ENCODE data around the gene MARCHF10.
A peak's percentile ranks its signal among the peaks of the same experiment; 100 is the strongest.
"Not testable (repeated sequence)": the region's sequence is repeated elsewhere in the genome, so short reads cannot be mapped to it uniquely, and the experiment has no call there.

MARCHF10 gene

DNA sequence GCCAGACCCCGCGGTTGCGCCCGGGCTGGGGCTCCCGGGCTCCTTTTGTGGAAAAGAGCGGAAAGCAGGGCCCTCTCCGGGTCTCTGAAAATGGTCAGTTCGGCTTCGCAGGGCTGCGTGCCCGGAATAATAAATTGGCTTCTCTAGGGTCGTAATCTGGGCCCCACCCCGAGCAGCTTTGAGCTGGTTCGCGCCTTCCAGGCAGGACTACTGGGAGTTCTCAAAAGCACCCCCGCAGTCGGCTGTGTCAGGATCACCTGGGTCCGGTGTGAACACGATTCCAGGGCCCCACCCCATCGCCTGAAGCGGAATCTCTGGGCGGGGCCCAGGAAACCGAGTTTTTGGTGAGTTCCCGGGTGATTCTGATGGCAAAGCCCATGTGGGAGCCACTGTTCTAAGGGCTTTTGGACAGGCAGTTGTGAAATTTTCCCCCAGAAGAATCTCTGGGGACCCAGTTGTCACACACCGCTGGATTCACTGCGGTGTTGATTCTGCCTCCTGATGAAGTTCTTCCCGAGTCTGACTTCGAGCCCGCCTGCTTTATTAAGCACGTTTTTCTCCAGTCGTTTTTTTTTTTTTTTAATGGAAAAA lies 103.6 kb downstream of the MARCHF10 start:
- TF ChIP-seq, protein P1, sequence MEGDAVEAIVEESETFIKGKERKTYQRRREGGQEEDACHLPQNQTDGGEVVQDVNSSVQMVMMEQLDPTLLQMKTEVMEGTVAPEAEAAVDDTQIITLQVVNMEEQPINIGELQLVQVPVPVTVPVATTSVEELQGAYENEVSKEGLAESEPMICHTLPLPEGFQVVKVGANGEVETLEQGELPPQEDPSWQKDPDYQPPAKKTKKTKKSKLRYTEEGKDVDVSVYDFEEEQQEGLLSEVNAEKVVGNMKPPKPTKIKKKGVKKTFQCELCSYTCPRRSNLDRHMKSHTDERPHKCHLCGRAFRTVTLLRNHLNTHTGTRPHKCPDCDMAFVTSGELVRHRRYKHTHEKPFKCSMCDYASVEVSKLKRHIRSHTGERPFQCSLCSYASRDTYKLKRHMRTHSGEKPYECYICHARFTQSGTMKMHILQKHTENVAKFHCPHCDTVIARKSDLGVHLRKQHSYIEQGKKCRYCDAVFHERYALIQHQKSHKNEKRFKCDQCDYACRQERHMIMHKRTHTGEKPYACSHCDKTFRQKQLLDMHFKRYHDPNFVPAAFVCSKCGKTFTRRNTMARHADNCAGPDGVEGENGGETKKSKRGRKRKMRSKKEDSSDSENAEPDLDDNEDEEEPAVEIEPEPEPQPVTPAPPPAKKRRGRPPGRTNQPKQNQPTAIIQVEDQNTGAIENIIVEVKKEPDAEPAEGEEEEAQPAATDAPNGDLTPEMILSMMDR (IDR thresholded peaks at IDR 0.05; ENCODE audit: borderline replicate concordance, control extremely low read depth, extremely low read depth, insufficient read depth, missing control alignments): no peak
- DNase-seq (ENCODE audit: low spot score): no peak
- in situ Hi-C loops (cut with MboI; ENCODE audit: low sequenced_read_pairs, unreplicated experiment): loop anchor here (10.0 kb wide), 1 partner anchor 270 kb away; no protein-coding TSS in a partner anchor

DNA sequence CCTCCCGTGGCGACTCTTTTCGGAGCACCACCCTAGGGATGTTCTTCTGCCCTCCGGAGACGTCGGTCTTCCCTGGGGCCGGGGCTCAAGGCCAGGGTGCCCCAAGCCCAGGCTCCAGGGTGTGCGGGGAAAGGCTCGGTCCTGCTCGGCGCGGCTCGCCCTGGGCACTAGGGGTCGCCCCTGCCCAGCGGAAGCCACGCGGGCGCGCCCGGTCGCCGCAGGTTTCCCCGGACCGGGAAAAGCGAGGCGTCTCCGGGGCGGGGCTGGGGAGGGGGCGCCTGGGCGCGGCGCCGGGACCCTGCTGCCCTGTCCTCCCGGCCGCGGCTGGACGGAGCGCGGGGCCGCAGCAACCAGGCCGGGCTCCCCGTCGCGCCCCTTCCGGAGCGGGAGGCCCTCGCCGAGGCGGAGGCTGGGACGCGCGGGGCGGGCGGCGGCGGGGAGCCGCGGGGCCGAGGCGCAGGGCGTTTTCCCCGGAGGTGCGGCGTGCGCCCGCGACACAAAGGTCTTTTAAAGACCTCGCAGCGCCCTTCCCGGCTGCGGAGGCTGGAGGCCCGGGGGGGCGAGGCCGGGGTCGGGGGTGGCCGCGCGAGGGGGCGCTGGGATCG lies 104.2 kb downstream of the MARCHF10 start:
- in situ Hi-C loops (cut with MboI; ENCODE audit: low sequenced_read_pairs, unreplicated experiment): loop anchor here (10.0 kb wide), 1 partner anchor 271 kb away; no protein-coding TSS in a partner anchor
- peak; percentile 86 for DNase-seq (ENCODE audit: low spot score)
- TF ChIP-seq, protein P1 (IDR thresholded peaks at IDR 0.05; ENCODE audit: borderline replicate concordance, control extremely low read depth, extremely low read depth, insufficient read depth, missing control alignments): peak; percentile 93

DNA sequence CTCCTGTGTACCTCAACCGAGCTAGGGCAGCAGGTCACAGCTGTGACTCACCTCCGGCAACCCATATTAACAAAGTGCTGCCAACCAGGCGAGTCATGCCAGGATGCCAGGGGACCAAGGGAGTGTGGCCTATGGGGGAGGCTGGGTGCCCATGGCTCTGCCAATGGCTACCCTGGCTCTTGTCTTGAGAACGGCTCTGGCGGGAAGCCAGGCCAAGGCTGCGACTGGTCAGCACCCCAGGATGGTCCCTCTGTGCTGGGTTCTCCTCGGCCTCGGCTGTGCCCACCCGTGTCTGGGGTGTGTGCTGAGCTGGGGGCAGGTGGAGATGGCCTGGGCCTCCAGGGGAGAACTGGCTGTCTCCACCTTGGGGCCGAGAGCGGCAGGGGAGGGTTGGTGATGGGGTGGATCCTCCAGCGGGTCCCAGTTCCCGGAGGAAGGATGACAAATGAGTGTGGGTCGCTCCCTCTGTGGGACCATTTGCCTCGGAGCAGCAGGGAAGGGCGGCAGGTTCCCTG lies 104.8 kb downstream of the MARCHF10 start:
- in situ Hi-C loops (cut with MboI; ENCODE audit: low sequenced_read_pairs, unreplicated experiment): loop anchor here (10.0 kb wide), 1 partner anchor 271 kb away; no protein-coding TSS in a partner anchor
- no peak for DNase-seq (ENCODE audit: low spot score)
- TF ChIP-seq, protein P1 (IDR thresholded peaks at IDR 0.05; ENCODE audit: borderline replicate concordance, control extremely low read depth, extremely low read depth, insufficient read depth, missing control alignments): no peak

DNA sequence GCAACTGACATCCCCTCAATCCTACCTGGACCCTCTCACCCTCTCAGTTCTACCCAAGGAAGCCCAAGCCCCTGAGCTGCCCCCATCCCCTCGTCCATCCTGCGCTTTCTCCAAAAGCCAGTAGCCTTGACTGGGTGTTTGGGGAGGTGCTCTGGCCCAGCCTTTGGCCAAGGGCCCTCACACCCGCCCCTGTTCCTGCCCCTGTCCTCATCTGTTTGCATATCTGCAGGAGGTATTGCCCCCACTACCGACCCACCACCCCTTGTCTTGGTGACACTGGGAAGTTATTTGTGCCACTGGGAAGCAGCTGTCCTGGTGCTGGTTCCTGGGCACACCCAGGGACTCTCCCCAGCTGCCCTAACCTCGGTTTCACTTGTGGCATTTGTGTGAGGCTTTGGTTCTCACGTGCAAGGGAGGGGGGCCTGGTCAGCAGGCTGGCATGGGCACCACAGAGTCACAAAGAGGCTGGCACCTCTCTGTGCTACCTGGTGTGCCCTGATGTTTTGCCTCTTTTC lies 105.3 kb downstream of the MARCHF10 start:
- in situ Hi-C loops (cut with MboI; ENCODE audit: low sequenced_read_pairs, unreplicated experiment): loop anchor here (10.0 kb wide), 1 partner anchor 272 kb away; no protein-coding TSS in a partner anchor
- DNase-seq (ENCODE audit: low spot score): no peak
- TF ChIP-seq, protein P1 (IDR thresholded peaks at IDR 0.05; ENCODE audit: borderline replicate concordance, control extremely low read depth, extremely low read depth, insufficient read depth, missing control alignments): no peak

DNA sequence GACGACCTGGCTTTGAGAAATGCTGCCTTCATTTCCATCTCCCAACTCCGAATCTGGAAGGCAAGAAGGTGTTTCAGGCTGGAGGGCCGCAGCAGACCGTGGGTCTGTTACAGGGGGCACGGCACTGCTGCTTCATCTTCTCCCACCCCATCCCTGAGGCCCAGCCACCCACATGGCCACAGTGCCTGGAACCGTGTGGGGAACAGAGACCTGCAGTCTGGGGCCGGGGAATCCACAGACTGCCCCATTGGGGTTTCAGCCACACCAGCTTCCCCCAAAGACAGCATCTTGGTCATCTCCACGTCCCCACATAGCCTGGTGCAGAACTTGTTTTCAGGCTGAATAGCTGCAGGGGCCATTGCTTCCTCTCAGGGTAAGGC lies 106.4 kb downstream of the MARCHF10 start:
- TF ChIP-seq, protein P1 (IDR thresholded peaks at IDR 0.05; ENCODE audit: borderline replicate concordance, control extremely low read depth, extremely low read depth, insufficient read depth, missing control alignments): no peak
- no peak for DNase-seq (ENCODE audit: low spot score)
- in situ Hi-C loops (cut with MboI; ENCODE audit: low sequenced_read_pairs, unreplicated experiment): loop anchor here (10.0 kb wide), 1 partner anchor 273 kb away; no protein-coding TSS in a partner anchor

DNA sequence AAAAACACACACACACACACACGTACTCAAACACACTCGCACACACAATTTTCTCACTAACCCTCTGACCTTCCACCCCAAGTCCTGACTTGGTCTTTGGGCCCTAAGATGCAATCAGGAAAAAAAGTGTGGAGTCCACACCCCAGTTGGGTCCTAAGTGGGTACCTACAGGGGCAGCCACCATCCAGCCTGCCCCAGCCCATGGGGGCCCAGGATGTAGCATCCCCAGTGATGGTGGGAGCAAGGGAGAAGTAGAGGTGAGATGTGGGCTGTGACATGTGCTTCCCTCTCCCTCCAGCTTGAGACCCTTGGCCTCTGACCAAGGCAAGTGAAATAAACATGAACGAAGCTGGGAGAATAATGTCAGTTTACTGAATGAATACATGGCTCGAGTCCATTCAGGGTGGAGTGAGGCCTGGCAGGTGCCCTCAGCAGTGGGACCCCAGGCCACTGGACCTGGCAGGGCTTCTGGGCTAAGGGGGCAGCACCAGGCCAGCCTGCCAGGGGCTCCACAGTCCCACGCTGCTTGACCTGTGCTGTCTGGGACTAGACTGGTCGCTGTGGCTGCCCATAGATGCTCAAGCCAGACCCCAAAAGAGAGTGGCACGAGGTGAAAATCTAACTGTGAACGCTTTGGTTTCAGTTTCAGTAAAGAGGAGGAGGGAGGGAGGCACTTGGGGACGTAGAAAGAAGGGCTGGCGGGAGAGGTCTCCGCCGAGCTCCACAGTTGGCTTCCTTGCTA lies 107.0 kb downstream of the MARCHF10 start:
- TF ChIP-seq, protein P1 (IDR thresholded peaks at IDR 0.05; ENCODE audit: borderline replicate concordance, control extremely low read depth, extremely low read depth, insufficient read depth, missing control alignments): no peak
- in situ Hi-C loops (cut with MboI; ENCODE audit: low sequenced_read_pairs, unreplicated experiment): loop anchor here (10.0 kb wide), 1 partner anchor 274 kb away; no protein-coding TSS in a partner anchor
- no peak for DNase-seq (ENCODE audit: low spot score)

DNA sequence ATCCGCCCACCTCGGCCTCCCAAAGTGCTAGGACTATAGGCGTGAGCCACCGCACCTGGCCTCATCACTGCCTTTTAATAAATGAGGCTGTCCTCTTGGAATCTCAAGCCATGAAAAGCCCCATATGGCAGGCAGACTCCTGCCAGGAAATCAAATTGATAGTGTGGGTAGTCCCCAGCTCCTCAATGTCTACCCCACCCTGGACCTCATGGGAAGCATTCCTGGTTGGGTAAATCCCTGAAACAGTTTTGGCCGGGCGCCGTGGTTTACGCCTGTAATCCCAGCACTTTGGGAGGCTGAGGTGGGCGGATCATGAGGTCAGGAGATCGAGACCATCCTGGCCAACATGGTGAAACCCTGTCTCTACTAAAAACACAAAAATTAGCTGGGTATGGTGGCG lies 109.7 kb downstream of the MARCHF10 start:
- not testable (repeated sequence) for DNase-seq (ENCODE audit: low spot score)
- in situ Hi-C loops (cut with MboI; ENCODE audit: low sequenced_read_pairs, unreplicated experiment): loop anchor here (25.0 kb wide), 1 partner anchor 714 kb away; no protein-coding TSS in a partner anchor

All from GM13976 (cell line).